Epithelial cell of esophagus (primary cell): ENCODE measurements around the gene RAB30.
A peak's percentile ranks its signal among the peaks of the same experiment; 100 is the strongest.

ENCODE experiments used
- DNase-seq: peaks from one replicate; pipeline ENCODE4 v3.0.0; 2010; ENCODE audit warnings: low read depth
- H3K4me3 ChIP-seq: 2 replicates; pipeline ENCODE4 v1.5.1; 2011; ENCODE audit warnings: mild to moderate bottlenecking, low read length, control low read depth
- TF ChIP-seq, protein P1 (sequence below): IDR thresholded peaks from 2 replicates; pipeline ENCODE4 v1.5.1; 2011; ENCODE audit warnings: low read depth, mild to moderate bottlenecking, low read length, control low read depth, inconsistent platforms; ENCODE audit not compliant: insufficient read depth; ENCODE audit errors: missing control alignments

The RAB30 gene

GRCh38 chr11:83039566-83039965 is 32.1 kb downstream of the RAB30 start:
- no peak overlapping the region for H3K4me3 ChIP-seq
- no peak for DNase-seq
- TF ChIP-seq, protein P1, sequence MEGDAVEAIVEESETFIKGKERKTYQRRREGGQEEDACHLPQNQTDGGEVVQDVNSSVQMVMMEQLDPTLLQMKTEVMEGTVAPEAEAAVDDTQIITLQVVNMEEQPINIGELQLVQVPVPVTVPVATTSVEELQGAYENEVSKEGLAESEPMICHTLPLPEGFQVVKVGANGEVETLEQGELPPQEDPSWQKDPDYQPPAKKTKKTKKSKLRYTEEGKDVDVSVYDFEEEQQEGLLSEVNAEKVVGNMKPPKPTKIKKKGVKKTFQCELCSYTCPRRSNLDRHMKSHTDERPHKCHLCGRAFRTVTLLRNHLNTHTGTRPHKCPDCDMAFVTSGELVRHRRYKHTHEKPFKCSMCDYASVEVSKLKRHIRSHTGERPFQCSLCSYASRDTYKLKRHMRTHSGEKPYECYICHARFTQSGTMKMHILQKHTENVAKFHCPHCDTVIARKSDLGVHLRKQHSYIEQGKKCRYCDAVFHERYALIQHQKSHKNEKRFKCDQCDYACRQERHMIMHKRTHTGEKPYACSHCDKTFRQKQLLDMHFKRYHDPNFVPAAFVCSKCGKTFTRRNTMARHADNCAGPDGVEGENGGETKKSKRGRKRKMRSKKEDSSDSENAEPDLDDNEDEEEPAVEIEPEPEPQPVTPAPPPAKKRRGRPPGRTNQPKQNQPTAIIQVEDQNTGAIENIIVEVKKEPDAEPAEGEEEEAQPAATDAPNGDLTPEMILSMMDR, result no peak

GRCh38 chr11:83037877-83038276 is 33.8 kb downstream of the RAB30 start:
- no peak overlapping the region for H3K4me3 ChIP-seq
- DNase-seq, result no peak
- TF ChIP-seq, protein P1, result no peak

- TF ChIP-seq, protein P1, result no peak
- DNase-seq, result no peak
- H3K4me3 ChIP-seq, result no peak overlapping the region
These were observed 35.0 kb downstream of the RAB30 start for GRCh38 chr11:83036701-83037100.

DNA sequence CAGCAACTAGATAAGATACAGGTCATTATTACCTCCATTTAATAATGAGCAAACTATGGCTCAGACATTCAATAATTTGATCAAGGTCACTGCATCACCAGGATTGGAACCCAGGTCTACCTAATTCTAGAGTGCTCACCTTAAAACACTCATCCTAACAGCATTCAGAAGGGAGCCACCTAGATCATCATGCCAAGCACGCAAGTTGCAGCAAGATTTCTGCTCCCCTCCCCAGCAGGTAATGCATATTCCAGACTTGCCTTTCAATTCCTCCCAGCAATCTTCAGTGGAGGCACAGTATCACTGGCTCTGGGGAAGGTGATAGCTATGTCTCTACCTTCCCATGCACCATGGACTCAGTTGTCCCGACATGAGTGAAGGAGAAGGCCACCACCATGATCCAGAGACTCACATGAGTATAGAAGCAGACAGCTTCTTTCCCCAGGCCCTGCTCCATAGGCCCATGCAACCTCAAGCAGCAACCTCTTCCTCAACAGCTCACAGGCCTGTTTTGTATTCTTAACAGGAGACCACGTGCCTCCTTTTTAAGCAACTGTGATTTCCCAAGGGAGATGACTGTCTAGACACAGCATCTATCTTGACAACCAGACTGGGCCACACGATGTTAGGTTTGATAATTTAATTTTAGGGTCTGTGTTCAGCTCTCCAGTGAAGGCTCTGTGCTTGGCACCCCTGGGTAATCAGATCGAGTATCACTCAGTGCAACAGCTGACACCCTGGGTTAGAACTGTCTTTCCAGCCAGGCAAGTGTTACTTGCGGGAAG is 36.4 kb downstream of the RAB30 start:
- DNase-seq, result peak; percentile 83
- TF ChIP-seq, protein P1, result no peak
- H3K4me3 ChIP-seq, result no peak overlapping the region

- TF ChIP-seq, protein P1, result no peak
- H3K4me3 ChIP-seq, result no peak overlapping the region
- DNase-seq, result no peak
These were observed 37.1 kb downstream of the RAB30 start for GRCh38 chr11:83034673-83035014.

GRCh38 chr11:83033972-83034672 is 37.6 kb downstream of the RAB30 start:
- TF ChIP-seq, protein P1, result no peak
- DNase-seq, result peak; percentile 62
- H3K4me3 ChIP-seq, result peak overlapping the region; percentile 4
